ENCODE results near the gene RXRA. TPM values are rescaled to one million over a fixed set of nuclear protein-coding genes. Genes with fewer than 3 reads are reported as not detected.

The RXRA gene
- total RNA-seq, 1 donor from 2014 or later, result 33.4 TPM

DNA sequence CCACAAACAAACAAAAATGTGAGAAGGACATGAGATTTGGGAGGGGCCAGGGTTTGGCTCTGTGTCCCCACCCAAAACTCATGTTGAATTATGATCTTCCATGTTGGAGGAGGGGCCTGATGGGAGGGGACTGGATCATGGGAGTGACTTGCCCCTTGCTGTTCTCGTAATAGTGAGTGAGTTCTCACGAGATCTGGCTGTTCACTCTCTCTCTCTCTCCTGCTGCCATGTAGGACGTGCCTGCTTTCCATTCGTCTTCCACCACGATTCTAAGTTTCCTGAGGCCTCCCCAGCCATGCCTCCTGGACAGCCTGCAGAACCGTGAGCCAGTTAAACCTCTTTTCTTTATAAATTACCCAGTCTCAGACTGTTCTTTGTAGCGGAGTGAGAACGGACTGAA is 118.7 kb downstream of the RXRA start:
- Histone ChIP-seq H2AFZ (ENCODE audit: low read depth, low read length) (no peak overlapping the region), H4K20me1 (ENCODE audit: insufficient read depth, low read length) (peaks cover 3% of the 10 kb centered on the region), H3K9me3 (ENCODE audit: insufficient read depth, low read depth, low read length) (peaks cover 15% of the 10 kb centered on the region), H3K9ac (ENCODE audit: low read length) (no peak overlapping the region), H3K4me3 (ENCODE audit: insufficient read depth, low read depth, low read length) (no peak overlapping the region), H3K27me3 (ENCODE audit: insufficient read depth, low read length) (no peaks in the 10 kb centered on the region), H3K36me3 (ENCODE audit: insufficient read depth, low read length) (no peaks in the 10 kb centered on the region), H3K27ac (ENCODE audit: low read depth, low read length) (no peak overlapping the region), H3K79me2 (ENCODE audit: insufficient read depth, low read length) (no peaks in the 10 kb centered on the region), H3K4me2 (ENCODE audit: low read length) (no peak overlapping the region), H3K4me1 (ENCODE audit: insufficient read depth, low read length) (peaks cover 18% of the 10 kb centered on the region)
- no peak overlapping the region for H3K4me3 Mint-ChIP-seq (ENCODE audit: unreplicated experiment)
- H3K9me3 Mint-ChIP-seq (ENCODE audit: unreplicated experiment), result peaks cover 7% of the 10 kb centered on the region
- TF ChIP-seq, protein P1, sequence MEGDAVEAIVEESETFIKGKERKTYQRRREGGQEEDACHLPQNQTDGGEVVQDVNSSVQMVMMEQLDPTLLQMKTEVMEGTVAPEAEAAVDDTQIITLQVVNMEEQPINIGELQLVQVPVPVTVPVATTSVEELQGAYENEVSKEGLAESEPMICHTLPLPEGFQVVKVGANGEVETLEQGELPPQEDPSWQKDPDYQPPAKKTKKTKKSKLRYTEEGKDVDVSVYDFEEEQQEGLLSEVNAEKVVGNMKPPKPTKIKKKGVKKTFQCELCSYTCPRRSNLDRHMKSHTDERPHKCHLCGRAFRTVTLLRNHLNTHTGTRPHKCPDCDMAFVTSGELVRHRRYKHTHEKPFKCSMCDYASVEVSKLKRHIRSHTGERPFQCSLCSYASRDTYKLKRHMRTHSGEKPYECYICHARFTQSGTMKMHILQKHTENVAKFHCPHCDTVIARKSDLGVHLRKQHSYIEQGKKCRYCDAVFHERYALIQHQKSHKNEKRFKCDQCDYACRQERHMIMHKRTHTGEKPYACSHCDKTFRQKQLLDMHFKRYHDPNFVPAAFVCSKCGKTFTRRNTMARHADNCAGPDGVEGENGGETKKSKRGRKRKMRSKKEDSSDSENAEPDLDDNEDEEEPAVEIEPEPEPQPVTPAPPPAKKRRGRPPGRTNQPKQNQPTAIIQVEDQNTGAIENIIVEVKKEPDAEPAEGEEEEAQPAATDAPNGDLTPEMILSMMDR (IDR thresholded peaks at IDR 0.05; ENCODE audit: insufficient read depth, low read depth, low read length), result no peak
- TF ChIP-seq EZH2 (IDR thresholded peaks at IDR 0.05; ENCODE audit: insufficient read depth, low read length), result no peak
- no peaks in the 10 kb centered on the region for H3K27me3 Mint-ChIP-seq (ENCODE audit: low read depth, unreplicated experiment)
- H3K4me1 Mint-ChIP-seq (ENCODE audit: low read depth, unreplicated experiment), result peaks cover 5% of the 10 kb centered on the region
- DNase-seq (ENCODE audit: low read depth) (no peak), FAIRE-seq (no peak)
- H3K36me3 Mint-ChIP-seq (ENCODE audit: low read depth, unreplicated experiment), result peaks cover 8% of the 10 kb centered on the region
- no peak overlapping the region for H3K27ac Mint-ChIP-seq (ENCODE audit: unreplicated experiment)

GRCh38 chr9:134449180-134449916 is 123.1 kb downstream of the RXRA start:
- peaks cover 7% of the 10 kb centered on the region for H3K4me1 Mint-ChIP-seq (ENCODE audit: low read depth, unreplicated experiment)
- DNase-seq (ENCODE audit: low read depth) (peak; percentile 86), FAIRE-seq (peak; percentile 80)
- H2AFZ ChIP-seq (ENCODE audit: low read depth, low read length), result peak overlapping the region; percentile 23
- H3K9me3 Mint-ChIP-seq (ENCODE audit: unreplicated experiment), result peaks cover 9% of the 10 kb centered on the region
- no peak overlapping the region for H3K27ac ChIP-seq (ENCODE audit: low read depth, low read length)
- H3K27me3 ChIP-seq (ENCODE audit: insufficient read depth, low read length), result no peaks in the 10 kb centered on the region
- H3K9ac ChIP-seq (ENCODE audit: low read length), result peak overlapping the region; percentile 16
- H4K20me1 ChIP-seq (ENCODE audit: insufficient read depth, low read length), result peaks cover 3% of the 10 kb centered on the region
- TF ChIP-seq EZH2 (IDR thresholded peaks at IDR 0.05; ENCODE audit: insufficient read depth, low read length), result no peak
- TF ChIP-seq, protein P1 (IDR thresholded peaks at IDR 0.05; ENCODE audit: insufficient read depth, low read depth, low read length), result peak; percentile 89
- no peaks in the 10 kb centered on the region for H3K79me2 ChIP-seq (ENCODE audit: insufficient read depth, low read length)
- no peaks in the 10 kb centered on the region for H3K36me3 ChIP-seq (ENCODE audit: insufficient read depth, low read length)
- H3K4me3 ChIP-seq (ENCODE audit: insufficient read depth, low read depth, low read length), result no peak overlapping the region
- H3K27ac Mint-ChIP-seq (ENCODE audit: unreplicated experiment), result no peak overlapping the region
- H3K36me3 Mint-ChIP-seq (ENCODE audit: low read depth, unreplicated experiment), result peaks cover 2% of the 10 kb centered on the region
- peak overlapping the region; percentile 9 for H3K4me2 ChIP-seq (ENCODE audit: low read length)
- peaks cover 6% of the 10 kb centered on the region for H3K4me1 ChIP-seq (ENCODE audit: insufficient read depth, low read length)
- no peak overlapping the region for H3K4me3 Mint-ChIP-seq (ENCODE audit: unreplicated experiment)
- no peaks in the 10 kb centered on the region for H3K27me3 Mint-ChIP-seq (ENCODE audit: low read depth, unreplicated experiment)
- peaks cover 15% of the 10 kb centered on the region for H3K9me3 ChIP-seq (ENCODE audit: insufficient read depth, low read depth, low read length)

All from astrocyte (in vitro differentiated cells and primary cell).